Keratinocyte (primary cell): ENCODE data around the gene CACNA1E. TPM values are rescaled to one million over a fixed set of nuclear protein-coding genes. Genes with fewer than 3 reads are reported as not detected.
A peak's percentile ranks its signal among the peaks of the same experiment; 100 is the strongest.

ENCODE experiments used
- DNase-seq: peaks from one replicate; pipeline ENCODE4 v3.0.0-alpha.2; 2011; ENCODE audit warnings: low read depth, missing footprints, low spot score
- FAIRE-seq: peaks from 2 replicates; lab custom pipeline; 2011; peaks lifted over from hg19 to GRCh38; lab: Jason Lieb, UNC
- H2AFZ ChIP-seq: 2 replicates; pipeline ENCODE4 v1.6.0; 2012; ENCODE audit warnings: low read length, control low read depth, inconsistent platforms; ENCODE audit not compliant: control insufficient read depth
- H3K27ac ChIP-seq: 2 replicates; pipeline ENCODE4 v1.5.1; 2011; ENCODE audit warnings: low read length; ENCODE audit not compliant: control insufficient read depth, insufficient read depth
- H3K27me3 ChIP-seq: 3 replicates; pipeline ENCODE4 v1.6.0; 2011; ENCODE audit warnings: low read length; ENCODE audit not compliant: control insufficient read depth, insufficient read depth; ENCODE audit errors: extremely low read depth
- H3K36me3 ChIP-seq, 2 experiments: 2 replicates in 1 of 2; 3 replicates in 1 of 2; pipeline ENCODE4 v1.5.1; 2011; ENCODE audit warnings: low read length in 2 of 2, mild to moderate bottlenecking in 1 of 2; ENCODE audit not compliant: control insufficient read depth in 2 of 2, insufficient read depth in 2 of 2; ENCODE audit errors: extremely low read depth in 1 of 2
- H3K4me1 ChIP-seq: 3 replicates; pipeline ENCODE4 v1.5.1; 2011; ENCODE audit warnings: low read length; ENCODE audit not compliant: control insufficient read depth, insufficient read depth; ENCODE audit errors: extremely low read depth
- H3K4me2 ChIP-seq: 3 replicates; pipeline ENCODE4 v1.6.0; 2011; ENCODE audit warnings: low read depth, low read length; ENCODE audit not compliant: control insufficient read depth, insufficient read depth; ENCODE audit errors: extremely low read depth
- H3K4me3 ChIP-seq, 3 experiments: fragments of 200-600 bp in 1 of 3; sonication (generic) in 1 of 3; 2 replicates in 2 of 3; 3 replicates in 1 of 3; pipeline ENCODE4 v1.5.1; 2011 to 2016; ENCODE audit warnings: low read length in 3 of 3, mild to moderate bottlenecking in 3 of 3, control low read depth in 2 of 3, inconsistent platforms in 1 of 3, low read depth in 1 of 3, mixed read lengths in 1 of 3, mixed run types in 1 of 3, moderate library complexity in 1 of 3; ENCODE audit not compliant: control insufficient read depth in 2 of 3, insufficient read depth in 2 of 3; ENCODE audit errors: extremely low read depth in 1 of 3
- H3K79me2 ChIP-seq: 2 replicates; pipeline ENCODE4 v1.6.0; 2012; ENCODE audit warnings: low read length; ENCODE audit not compliant: control insufficient read depth, insufficient read depth
- H3K9ac ChIP-seq: 3 replicates; pipeline ENCODE4 v1.6.0; 2011; ENCODE audit warnings: low read length; ENCODE audit not compliant: control insufficient read depth, insufficient read depth; ENCODE audit errors: extremely low read depth
- H3K9me1 ChIP-seq: 3 replicates; pipeline ENCODE4 v1.6.0; 2011; ENCODE audit warnings: low read length; ENCODE audit not compliant: control insufficient read depth, insufficient read depth; ENCODE audit errors: extremely low read depth
- H3K9me3 ChIP-seq: 2 replicates; pipeline ENCODE4 v1.5.1; 2012; ENCODE audit warnings: low read depth, low read length; ENCODE audit not compliant: control insufficient read depth
- H4K20me1 ChIP-seq: 3 replicates; pipeline ENCODE4 v1.6.0; 2011; ENCODE audit warnings: low read length; ENCODE audit not compliant: control insufficient read depth, insufficient read depth; ENCODE audit errors: extremely low read depth
- EZH2 ChIP-seq: IDR thresholded peaks from one replicate; pipeline ENCODE4 v1.6.1; 2012; ENCODE audit warnings: inconsistent platforms, mild to moderate bottlenecking, low read length, moderate library complexity
- dilution Hi-C: fragments of 300-500 bp; cut with MboI; formaldehyde crosslinking; loops from one replicate; pipeline ENCODE4 v1.7.0; 2020; ENCODE audit warnings: low sequenced_read_pairs; ENCODE audit not compliant: extremely low pct_ligation_motif_present
- polyA plus RNA-seq, 5 experiments: library from polyadenylated mRNA; depleted of rRNA in 3 of 5; stranded (reverse) in 3 of 5; stranded (forward) in 1 of 5; unstranded in 1 of 5; fragments of >200 nt; gene quantifications; 1 replicate in 1 of 5; 2 replicates in 3 of 5; 3 replicates in 1 of 5; pipeline versions ENCODE4 v1.2.1 to v1.2.3, GENCODE V29; 2011 to 2012; ENCODE audit warnings: missing spikeins in 2 of 5, low read depth in 1 of 5, low replicate concordance in 1 of 5
- TF ChIP-seq, protein P1 (sequence below), 3 experiments: IDR thresholded peaks in 1 of 3; conservative IDR thresholded peaks in 1 of 3; optimal IDR thresholded peaks in 1 of 3; 2 replicates in 2 of 3; 3 replicates in 1 of 3; pipeline versions ENCODE3 to v1.5.1; 2011; ENCODE audit warnings: low read length in 3 of 3, mild to moderate bottlenecking in 3 of 3, moderate library complexity in 2 of 3, control low read depth in 1 of 3, inconsistent platforms in 1 of 3; ENCODE audit not compliant: insufficient read depth in 2 of 3; ENCODE audit errors: extremely low read depth in 1 of 3

Gene CACNA1E
- polyA plus RNA-seq, 1 donor (not counting 4 experiments of a cell fraction or from before 2014, with no cell fraction given), result not detected

DNA sequence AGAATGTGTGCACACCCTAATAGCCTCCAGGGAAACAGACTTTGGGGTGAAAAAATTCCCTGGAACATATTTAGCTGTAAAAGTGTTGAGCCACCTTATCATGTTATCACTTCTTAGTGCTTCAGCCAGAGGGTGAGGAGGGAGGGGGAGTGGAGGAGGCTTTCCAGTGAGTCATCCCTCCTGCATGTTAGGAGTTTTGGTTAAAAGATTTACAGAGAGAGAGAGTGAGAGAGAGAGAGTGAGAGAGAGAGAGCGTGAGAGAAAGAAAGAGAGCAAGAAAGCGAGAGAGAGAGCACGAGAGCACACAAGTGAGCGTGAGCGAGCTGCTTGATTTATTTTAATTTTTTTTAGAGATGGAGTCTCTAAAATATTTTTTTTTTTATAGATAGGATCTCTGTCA lies 13.5 kb upstream of the CACNA1E start:
- no peaks in the 10 kb centered on the region for H3K9me1 ChIP-seq
- H3K4me1 ChIP-seq, result peaks cover 13% of the 10 kb centered on the region
- no peak overlapping the region for H3K9ac ChIP-seq
- TF ChIP-seq EZH2, result no peak
- TF ChIP-seq, protein P1, sequence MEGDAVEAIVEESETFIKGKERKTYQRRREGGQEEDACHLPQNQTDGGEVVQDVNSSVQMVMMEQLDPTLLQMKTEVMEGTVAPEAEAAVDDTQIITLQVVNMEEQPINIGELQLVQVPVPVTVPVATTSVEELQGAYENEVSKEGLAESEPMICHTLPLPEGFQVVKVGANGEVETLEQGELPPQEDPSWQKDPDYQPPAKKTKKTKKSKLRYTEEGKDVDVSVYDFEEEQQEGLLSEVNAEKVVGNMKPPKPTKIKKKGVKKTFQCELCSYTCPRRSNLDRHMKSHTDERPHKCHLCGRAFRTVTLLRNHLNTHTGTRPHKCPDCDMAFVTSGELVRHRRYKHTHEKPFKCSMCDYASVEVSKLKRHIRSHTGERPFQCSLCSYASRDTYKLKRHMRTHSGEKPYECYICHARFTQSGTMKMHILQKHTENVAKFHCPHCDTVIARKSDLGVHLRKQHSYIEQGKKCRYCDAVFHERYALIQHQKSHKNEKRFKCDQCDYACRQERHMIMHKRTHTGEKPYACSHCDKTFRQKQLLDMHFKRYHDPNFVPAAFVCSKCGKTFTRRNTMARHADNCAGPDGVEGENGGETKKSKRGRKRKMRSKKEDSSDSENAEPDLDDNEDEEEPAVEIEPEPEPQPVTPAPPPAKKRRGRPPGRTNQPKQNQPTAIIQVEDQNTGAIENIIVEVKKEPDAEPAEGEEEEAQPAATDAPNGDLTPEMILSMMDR (optimal IDR thresholded peaks at IDR 0.05 in 1 of 3, IDR thresholded peaks at IDR 0.05 in 1 of 3, conservative IDR thresholded peaks at IDR 0.05 in 1 of 3; ENCODE audit: extremely low read depth in 1 of 3, insufficient read depth in 2 of 3, low read length in 3 of 3), result no peak
- no peaks in the 10 kb centered on the region for H4K20me1 ChIP-seq
- no peak overlapping the region for H3K4me3 ChIP-seq
- H3K4me2 ChIP-seq, result peak overlapping the region; percentile 33
- dilution Hi-C loops, result no loop called here
- H3K9me3 ChIP-seq, result no peaks in the 10 kb centered on the region
- H3K36me3 ChIP-seq, result no peaks in the 10 kb centered on the region
- DNase-seq, result peak; percentile 73
- no peak overlapping the region for H3K27ac ChIP-seq
- no peaks in the 10 kb centered on the region for H3K79me2 ChIP-seq
- FAIRE-seq, result no peak
- H3K27me3 ChIP-seq, result no peaks in the 10 kb centered on the region
- no peak overlapping the region for H2AFZ ChIP-seq

DNA sequence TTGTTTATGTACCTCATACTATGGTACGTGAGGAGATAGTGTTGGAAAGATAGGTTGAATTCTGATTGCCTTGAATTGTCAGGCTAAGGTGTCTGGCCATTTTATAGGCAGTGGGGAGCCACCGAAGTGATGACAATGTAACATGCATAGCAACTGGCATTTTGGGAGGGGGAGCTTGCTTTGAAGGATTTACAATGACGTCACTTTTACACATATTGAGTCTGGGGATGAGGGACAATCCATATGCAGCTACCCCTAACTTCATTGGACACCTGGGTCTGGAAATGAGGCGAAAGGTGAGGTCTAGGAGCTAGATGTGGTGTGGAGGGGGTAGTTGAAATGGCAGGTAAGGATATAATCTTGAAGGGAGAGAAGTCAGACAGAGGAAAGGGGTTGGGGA lies 7.7 kb upstream of the CACNA1E start:
- no peak overlapping the region for H3K9ac ChIP-seq
- H4K20me1 ChIP-seq, result no peaks in the 10 kb centered on the region
- no peaks in the 10 kb centered on the region for H3K27me3 ChIP-seq
- H3K4me3 ChIP-seq, result no peak overlapping the region
- no peak for TF ChIP-seq EZH2
- TF ChIP-seq, protein P1 (optimal IDR thresholded peaks at IDR 0.05 in 1 of 3, IDR thresholded peaks at IDR 0.05 in 1 of 3, conservative IDR thresholded peaks at IDR 0.05 in 1 of 3; ENCODE audit: extremely low read depth in 1 of 3, insufficient read depth in 2 of 3, low read length in 3 of 3), result no peak
- dilution Hi-C loops, result loop anchor here (25.0 kb wide), 1 partner anchor 187 kb away; no protein-coding TSS in a partner anchor
- H3K9me1 ChIP-seq, result no peaks in the 10 kb centered on the region
- no peak overlapping the region for H2AFZ ChIP-seq
- H3K4me1 ChIP-seq, result no peaks in the 10 kb centered on the region
- no peak overlapping the region for H3K27ac ChIP-seq
- FAIRE-seq (no peak), DNase-seq (no peak)
- H3K9me3 ChIP-seq, result no peaks in the 10 kb centered on the region
- H3K4me2 ChIP-seq, result no peak overlapping the region
- H3K79me2 ChIP-seq, result no peaks in the 10 kb centered on the region
- no peaks in the 10 kb centered on the region for H3K36me3 ChIP-seq
